HTERT RPE-1 (cell line): ENCODE results near the gene NFIB.

Source experiments
- in situ Hi-C: fragments of 300-500 bp; cut with MboI; formaldehyde crosslinking; loops from 4 replicates; pipeline ENCODE4 v1.14.3; 2020; ENCODE audit warnings: low sequenced_read_pairs

NFIB gene

DNA sequence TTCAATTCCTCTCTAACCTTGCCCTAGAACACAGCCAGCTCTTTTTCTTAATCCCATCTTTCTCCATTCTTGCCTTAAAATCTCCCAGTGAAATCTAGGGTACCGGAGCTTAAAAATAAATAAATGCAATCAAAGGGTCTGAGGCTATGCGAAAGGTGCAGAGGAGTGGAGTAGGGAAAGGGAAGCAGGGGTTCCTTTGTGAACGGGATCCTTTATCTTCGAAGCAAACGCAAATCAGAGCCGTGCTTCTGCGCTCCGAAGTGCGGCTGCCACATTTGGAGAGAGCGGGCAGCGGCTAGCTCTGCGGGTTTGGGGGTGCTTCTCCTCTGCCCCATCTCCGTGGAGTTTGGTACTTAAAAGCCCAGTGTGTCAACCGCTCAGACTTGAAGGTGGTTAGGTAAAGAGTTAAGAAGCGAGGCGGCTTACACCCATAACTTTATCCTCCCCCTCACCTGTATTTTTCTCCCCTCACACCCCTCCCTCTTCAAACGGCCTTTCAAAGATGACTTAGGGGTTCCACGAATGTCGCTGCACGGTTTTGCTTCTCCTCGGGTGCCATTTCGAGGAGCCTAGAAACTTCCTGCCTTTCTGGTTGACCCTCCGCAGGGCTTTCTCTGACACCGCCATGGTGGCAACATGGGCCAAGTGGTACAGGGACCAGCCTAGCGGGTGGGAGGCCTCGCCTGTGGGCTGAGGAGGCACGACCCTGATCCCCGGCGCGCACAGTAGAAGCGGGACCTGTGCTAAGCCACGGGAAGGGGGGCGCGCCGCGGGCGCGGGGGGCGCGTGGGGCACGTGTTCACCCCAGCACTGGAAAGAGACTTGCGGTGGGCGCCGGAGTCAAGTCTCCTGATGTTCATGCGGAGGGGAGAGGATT lies 31.7 kb upstream of the NFIB start:
- in situ Hi-C loops: no loop called here

DNA sequence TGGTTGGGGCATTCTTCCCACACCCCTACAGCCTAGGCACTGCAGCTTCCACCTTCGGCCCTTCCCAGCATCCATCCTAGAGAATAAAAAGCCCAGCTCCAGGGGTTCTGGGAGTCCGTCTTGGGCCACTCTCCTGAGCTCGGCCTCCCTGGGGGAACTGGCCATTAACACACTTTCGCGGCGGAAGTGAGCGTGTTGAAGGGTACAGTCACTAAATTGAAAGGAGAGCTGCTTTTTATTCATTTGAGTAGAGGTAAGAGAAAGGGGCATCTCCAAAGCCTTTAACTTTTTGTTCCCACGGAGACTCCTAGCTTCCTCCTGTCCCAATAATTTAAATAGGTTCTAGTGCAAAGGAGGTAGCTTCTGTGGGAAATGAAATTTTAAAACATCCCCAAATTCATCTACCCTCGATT lies 31.0 kb upstream of the NFIB start:
- in situ Hi-C loops: no loop called here

DNA sequence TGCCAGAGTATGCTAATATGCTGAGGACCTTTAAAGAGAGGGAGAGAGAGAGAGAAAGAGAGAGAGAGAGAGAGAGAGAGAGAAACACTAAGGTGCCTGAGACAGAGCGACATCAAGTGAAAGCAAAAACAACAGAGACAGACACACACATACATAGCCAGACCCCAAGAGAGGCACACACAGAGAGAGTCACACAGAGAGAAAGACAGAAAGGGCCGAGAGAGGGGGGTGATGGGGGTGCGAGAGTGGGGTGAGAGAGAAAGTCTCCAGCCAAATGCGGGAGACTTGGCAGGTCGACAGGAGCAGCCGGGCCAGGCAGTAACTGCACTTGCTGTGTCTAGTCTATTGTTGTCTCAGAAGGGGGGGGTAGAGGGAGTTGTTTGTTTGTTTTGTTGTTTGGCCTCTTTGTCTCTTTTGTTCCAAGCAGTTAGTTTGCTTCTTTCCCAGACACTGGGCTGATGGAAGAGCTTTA lies 30.1 kb upstream of the NFIB start:
- in situ Hi-C loops: no loop called here

DNA sequence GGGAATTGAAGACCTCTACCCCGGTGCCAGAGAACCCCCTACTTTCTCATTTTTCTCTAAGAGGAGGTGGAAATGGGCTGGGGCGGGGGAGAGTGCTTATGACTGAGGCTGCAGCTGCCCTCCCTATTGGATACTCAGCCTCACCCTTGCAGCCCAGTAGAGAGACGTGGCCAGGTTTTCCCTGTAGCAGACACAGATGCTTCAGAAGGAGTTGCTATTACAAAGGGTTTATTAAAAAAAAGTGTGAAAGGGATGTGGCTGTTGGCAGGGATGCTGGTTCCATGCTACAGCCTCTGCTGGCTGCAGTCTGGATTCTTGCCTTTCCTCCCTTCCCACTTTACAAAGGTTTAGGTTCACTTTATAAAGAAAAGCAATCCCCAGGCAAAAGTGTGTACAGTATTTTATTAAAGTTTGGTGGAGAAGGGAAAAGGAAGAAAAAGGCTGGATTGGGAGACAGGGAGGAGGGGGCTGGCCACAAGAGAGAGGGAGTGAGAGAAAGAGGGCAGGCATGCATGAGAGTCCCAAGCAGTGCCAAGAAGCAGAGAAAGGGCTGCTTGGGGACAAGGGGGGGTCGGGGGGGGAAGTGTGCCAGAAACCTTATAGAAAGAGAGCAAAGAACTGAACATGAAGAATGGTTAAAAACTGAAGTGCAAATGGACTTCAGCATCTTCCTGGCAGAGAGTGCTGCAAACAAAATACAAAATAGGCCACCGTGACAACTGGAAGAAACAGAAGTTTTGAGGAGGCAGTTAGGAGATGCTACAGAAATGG lies 29.5 kb upstream of the NFIB start:
- in situ Hi-C loops: no loop called here

DNA sequence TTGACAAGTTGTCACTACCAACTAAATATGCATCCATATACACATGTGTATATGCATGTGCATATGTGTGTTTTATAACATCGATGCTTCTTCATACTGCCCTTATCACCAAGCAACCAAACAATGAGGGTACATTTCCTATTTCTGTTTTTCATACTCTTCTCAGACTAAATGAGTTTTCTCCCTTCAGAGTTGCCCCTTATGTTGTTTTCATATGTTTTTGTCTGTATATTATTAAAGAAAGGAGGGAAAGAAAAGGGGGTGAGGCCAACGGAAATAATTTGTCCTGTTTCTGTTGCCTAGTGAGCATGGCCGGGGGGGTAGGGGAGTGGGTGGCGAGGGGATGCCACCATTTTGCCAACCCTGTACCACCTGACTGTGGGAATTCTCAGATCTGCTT lies 28.8 kb upstream of the NFIB start:
- in situ Hi-C loops: no loop called here

DNA sequence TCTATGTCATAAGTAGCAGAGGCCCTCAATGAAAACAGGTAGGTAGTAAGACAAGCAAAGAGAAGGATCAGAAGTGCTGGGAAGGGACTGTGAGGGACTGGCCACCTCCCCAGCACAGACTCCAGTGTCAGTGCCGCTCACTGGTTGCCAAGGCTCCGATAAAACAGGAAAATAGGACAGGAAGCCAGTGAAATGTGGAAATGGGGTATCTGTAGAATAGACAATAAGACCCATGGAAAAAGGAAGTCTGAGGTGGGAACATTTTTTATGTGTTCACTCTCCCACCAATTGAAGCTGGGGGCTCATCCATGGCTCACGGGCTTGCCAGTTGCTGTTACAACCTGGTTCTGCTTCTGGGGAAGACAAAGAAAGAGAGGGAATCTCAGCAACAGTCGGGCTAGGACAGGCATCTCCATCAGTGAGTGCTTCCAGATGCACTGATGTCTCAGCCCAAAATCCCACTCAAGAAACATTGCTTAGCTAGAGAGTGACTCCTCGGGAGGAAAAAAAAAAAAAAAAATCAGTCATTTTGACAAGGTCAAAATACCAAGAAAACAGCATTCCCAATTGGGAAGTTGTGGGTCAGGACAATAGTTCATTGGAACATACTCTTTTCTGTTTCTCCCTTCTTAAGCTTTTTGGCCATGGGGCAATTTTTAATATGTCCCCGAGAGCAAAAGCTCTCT lies 27.6 kb upstream of the NFIB start:
- in situ Hi-C loops: no loop called here

DNA sequence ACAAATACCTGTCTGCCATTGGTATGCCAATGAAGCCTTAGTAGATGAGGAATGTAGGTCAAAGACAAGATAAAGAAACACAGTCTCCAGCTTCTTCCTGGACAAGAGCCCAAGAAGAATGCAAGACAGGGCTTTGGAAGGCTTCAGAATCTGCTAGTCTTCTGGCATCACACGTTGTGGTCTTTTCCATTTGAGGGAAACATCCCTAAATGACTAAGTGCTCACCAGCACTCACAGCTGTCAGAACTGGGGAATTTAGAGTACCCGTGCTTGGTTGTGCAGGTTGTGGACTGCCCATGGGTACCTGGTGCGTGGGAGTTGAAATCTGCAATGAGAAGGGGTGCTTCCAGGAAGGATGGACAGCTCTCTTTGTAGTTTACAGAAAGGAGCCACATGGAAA lies 27.1 kb upstream of the NFIB start:
- in situ Hi-C loops: no loop called here

DNA sequence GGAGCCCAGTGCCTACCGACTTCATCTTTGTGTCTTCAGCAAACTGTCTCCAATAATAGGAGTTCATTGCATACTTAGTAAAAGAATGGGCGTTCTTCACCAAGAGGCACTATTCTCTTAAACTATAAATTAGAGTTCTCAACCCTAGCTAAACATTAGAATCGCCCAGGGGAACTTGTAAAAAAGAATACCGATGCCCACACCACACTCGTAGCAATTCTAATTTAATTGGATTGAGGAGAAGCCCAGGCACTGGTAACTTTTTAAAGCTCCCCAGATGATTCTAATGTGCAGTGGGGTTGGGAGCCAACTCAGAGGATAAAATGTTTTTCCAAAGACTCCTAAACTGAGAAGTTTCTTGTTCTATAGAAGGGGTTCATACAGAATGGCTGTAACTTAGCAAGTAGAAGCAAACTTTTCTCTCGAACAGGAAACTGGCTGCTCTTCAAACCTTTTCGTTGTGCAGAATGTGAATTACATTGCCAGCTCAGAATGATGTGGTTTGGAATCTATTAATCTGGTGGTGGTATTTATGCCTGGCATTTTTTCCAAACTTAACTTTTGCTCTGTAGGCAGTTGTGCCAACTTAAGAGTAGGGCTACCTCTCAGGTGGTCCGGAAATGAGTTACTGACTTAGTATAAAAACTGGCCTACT lies 26.4 kb upstream of the NFIB start:
- in situ Hi-C loops: no loop called here

DNA sequence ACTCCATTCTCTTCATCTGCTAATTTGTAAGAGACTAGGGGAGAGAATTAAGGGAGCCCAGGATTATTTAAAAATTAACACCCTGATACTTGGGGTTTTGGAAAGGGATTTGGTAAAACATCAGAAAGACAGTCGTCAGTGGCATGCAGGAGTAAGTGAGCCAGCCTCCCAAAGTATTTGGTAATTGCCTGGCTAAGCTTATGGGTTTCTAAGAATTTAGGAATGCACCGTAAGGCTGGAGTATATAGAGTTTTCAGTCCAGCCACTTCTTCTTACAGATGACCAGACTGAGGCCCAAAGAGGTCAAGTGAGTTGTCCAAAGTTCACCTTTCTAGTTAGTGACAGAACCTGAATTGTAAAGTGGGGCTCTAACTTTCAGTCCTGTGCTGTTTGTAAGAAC lies 25.8 kb upstream of the NFIB start:
- in situ Hi-C loops: no loop called here

DNA sequence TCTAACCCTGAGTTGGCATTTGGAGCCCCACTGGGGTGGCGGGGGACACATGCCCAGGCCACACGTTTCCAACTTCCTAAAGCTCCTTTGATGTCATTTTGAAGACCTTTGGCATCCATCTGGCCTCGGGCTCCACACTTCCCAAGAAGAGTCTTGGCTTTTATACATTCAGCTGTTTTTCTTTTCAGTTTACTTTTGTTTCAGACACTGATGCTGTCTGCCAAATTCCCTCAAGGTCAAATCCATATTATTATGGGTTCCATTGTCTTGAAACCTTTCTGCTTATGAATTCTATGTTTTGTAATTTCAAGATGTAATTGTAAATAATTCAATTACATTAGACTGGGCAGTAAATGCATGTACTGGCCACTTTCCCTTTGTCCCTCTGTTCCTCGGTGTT lies 23.7 kb upstream of the NFIB start:
- in situ Hi-C loops: no loop called here

DNA sequence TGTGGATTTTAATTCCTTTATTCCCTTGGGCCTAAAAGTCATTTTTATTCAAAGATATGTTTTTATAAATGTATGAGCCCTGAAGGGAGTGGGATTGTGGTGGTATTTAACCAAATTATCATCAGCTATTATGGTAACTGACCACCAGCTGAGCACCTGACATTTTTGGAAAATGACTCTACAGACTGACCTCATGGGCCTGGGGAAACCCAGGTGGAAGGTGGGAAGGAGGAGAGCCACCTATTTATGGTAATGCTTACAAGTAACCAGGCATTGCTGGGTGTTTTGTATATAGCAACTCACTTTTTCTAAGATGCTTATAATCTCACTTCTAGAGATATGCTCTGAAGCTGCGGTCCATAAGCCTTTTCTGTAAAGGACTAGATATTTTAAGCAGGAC lies 22.3 kb upstream of the NFIB start:
- in situ Hi-C loops: no loop called here

DNA sequence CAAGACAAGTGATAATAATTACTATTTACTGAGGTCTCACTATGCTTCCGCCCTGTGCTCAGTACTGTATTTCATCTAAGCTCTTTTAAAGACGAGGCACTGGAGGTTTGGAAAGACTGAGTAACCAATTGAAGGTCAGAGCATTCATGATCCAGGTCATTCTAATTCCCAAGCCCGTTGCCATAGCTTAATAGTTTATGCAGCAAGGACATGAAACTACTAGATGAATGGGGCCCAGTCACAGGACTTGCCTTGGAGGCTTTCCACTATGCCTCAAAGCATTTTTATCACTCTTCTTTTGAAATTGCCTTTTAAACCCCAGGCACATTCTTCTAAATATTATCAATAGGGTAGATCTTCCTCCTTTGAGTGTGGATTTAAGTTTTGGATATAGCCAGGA lies 17.2 kb upstream of the NFIB start:
- in situ Hi-C loops: no loop called here

DNA sequence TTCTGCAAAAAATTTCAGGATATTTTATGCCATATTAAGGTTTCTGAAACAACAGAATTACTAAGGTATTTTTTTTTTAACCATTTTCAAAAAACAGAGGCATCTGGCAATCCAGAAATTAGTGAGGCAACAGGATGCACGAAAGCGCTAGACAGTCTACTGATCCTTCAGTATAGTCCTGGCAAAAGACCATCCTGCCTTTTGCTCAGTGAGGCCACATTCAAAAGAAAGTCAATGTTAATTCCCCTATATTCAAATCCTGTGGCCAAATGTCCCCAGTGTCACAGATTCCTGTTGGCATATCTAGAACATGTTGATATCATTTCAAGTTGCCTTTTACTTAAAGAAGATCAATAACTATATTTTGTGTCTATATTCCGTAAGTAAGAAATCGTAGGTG lies 13.1 kb upstream of the NFIB start:
- in situ Hi-C loops: no loop called here

DNA sequence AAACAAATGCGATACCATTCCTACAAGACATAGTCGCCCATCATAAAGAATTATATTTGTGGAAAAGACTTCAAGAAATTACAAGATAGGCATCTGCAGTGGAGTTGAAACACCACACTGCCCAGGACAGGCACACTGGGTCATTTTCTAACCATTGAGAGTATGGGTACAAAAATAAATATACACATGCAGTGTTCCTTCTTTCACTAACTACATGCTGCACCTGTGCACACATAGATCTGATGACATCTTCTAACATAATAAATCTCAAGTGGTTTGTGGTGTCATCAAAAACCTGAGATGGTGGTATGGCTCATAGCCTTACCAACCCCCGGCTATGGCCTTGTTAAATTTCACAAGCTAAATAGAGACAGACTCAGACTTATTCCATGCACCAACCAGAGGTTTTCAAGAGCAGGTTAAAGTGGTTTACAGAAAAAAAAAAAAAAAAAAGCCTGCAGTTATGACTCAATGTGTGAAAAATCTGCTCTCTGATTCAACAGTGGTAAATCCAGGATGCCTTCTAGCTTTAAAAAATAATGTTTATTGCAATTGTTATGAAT lies 12.4 kb upstream of the NFIB start:
- in situ Hi-C loops: no loop called here

DNA sequence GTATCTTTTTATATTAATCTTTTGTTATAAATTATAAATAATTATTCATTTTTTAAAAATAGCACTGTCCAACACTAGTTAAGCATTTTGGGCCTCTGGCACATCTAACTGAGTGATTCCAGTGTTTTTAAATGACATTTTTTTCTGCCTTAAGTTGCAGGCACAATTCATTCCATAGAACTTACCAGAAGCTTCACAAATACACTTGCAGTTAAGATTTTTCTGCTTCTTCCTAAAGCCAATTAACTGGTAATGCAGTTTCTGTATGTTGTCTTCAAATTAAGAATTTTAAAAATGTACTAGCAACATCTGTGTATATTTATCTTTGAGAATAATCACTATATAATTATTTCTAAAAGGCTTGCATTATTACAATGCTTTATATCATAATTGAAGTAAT lies 11.2 kb upstream of the NFIB start:
- in situ Hi-C loops: no loop called here

DNA sequence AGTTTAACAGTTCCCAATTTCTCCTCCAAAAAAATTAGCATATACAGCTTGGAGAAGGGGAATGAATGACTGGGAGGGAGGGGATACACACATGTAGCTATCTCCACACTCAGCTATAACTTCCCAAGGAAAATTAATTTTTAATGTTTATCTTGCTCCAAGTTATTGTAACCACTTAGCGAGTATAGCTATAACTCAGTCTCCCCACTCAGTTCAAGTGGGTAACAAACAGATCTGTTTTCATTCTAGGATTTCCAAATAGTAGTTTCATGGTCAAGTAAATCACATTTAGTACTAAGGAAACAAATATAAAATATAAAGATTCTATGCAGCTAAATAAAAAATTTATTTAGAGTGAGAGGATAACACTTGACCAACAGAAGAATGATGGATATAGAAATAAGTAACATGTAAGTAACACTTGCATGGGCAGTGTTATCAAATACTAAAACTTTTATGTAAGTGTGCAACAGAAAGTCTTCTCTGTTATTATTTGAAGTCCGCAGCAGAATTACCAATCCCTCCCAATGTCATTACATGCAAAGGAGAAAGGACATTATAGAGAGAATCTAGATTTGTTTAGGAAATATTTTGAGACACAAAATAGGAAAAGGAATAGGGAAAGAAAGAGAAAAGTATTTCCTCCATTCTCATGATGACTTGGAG lies 10.2 kb upstream of the NFIB start:
- in situ Hi-C loops: no loop called here

DNA sequence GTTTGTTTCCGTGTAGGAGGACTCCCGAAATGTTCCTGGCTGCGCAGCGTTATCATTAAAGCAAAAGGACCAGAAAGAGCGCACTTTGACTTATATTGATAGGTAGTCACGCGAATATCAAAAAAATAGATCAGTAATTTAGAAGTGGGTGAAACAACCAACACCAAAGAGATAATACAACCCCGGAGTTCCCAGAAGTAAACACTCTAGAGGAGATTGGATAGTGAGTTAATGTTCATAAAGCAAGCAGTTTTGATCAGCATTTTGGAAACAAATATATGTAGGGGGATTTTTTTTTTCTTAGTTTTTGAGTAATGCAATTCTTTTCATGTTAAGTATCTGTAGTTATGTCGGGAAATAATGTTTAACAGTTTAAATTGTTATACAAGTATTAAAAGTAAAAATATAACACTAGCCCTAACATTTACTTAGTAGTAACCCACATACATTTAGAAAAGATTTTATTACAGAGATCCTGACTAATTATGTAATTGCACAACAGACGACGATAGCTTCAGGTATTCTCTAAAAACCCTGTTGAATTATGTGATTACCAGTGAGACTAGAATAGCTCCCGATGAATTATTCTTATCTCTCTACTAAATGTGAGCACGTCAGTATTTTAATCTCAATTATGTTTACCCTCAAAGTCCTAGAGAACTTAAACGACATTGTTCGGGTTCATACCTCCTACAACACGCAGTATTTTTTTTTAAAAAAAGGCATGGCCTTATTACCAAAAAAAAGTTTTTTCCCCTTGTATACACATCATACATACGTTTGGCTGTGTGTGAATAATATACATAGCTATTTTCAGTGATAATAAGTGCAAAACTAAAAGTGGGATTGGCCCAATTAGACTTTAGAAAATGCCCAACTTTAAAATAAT lies 9.4 kb upstream of the NFIB start:
- in situ Hi-C loops: no loop called here

DNA sequence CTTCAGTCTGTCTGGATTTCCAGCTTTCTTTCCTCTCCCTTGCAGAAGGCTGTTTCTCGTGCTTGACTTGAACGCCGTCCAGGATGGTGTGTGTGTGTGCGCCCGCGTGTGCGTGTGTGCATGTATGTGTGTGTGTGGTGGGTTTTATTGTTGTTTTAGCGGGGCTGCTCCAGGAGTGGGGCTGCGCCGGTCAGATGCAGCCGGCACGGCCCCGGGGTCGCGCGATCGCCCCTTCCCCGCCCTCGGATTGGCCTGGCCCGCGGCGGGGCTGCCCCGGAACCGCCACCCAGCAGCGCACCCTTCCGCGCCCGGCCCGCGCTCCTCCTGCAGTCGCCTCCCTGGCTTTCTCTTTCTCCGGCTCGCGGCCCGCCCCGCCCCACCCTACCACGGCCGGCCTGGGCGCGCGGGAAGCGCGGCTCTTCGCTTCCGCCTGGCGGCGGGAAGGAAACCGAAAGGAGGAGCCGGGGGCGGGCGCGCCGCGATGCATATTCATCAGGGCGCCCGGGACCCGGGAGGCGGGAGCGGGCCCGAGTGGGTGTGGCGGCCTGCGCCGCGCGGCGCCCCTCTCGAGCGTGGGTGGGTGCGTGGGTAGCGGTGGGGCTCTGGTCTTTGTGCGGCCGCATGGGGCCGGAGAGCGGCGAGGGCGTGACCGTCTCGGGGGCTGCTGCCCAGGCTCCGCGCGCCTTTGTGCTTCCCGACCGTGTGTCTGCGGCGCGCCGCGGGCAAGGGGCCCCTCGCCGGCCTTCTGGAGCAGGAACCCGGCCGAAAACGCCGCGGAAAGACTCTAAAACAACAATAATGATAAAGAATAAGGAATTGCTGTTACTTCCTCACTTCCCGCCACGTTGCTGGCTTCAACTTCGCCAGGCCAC lies 8.5 kb upstream of the NFIB start:
- in situ Hi-C loops: no loop called here
